Measurements from ENCODE around the gene CRISPLD2.

Gene CRISPLD2

GRCh38 chr16:84780063-84780462 lies 39.7 kb upstream of the CRISPLD2 start:
- H3K4me3 ChIP-seq (replicated peaks; ENCODE audit: low read depth, low read length): no peak overlapping the region
- no peak for DNase-seq (ENCODE audit: extremely low read depth, low read depth)
- TF ChIP-seq CTCF (IDR thresholded peaks at IDR 0.05; ENCODE audit: low read depth, low read length, missing control alignments): no peak

- no peak for DNase-seq (ENCODE audit: extremely low read depth, low read depth)
- H3K4me3 ChIP-seq (replicated peaks; ENCODE audit: low read depth, low read length): no peak overlapping the region
- no peak for TF ChIP-seq CTCF (IDR thresholded peaks at IDR 0.05; ENCODE audit: low read depth, low read length, missing control alignments)
Observed at GRCh38 chr16:84780544-84781376, 39.0 kb upstream of the CRISPLD2 start.

DNA sequence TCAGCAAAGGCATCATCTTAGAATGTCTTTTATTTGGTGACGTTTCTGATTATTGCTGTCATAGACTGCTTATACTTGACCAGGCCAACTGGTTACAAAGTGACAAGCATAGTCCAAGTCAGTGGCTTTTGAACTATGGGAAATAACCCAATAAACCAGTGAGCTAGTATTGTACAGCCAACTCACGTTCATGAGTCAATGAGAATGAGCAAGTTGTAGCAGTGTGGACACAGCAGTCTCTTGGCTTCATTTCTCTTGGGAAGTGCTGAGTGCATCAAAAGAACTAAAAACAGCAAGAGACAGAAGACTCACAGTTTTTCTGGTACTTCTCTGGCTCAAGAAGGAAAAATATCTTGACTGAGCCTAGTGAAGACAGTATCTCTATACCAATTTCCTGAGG lies 36.9 kb upstream of the CRISPLD2 start:
- no peak overlapping the region for H3K4me3 ChIP-seq (replicated peaks; ENCODE audit: low read depth, low read length)
- DNase-seq (ENCODE audit: extremely low read depth, low read depth): no peak
- TF ChIP-seq CTCF (IDR thresholded peaks at IDR 0.05; ENCODE audit: low read depth, low read length, missing control alignments): no peak

- TF ChIP-seq CTCF (IDR thresholded peaks at IDR 0.05; ENCODE audit: low read depth, low read length, missing control alignments): no peak
- no peak for DNase-seq (ENCODE audit: extremely low read depth, low read depth)
- H3K4me3 ChIP-seq (replicated peaks; ENCODE audit: low read depth, low read length): no peak overlapping the region
Observed at GRCh38 chr16:84785843-84786581, 33.8 kb upstream of the CRISPLD2 start.

DNA sequence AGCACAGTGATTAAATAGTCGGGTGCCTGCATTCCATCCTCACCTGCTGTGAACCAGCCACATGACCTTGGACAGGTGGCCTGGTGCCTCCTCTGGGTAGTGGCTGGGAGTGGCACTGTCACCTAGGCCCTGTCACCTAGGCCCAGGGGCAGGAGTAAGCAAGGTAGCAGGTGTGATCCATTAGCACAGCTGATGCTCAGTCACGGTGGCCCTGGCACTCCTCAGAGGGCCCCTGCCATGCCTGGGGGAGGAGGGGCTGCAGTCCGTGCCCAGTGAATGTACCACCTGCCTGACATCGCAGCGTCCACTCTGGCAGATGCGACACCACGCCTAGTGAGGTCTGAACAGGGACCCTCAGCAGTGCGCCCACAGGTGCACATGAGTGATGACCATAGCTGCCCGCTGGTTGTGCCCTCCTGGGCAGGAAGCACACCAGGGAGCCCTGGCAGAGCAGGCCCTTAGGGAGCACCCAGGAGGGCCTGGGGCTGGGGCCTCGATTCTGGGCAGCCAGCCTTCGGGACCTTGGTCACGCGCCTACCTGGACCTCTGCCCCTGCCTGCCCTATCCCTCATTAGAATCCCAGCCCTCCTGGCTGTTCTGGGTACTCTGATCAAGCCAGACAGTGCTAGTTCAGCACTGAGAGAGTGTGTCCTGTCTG lies 33.1 kb upstream of the CRISPLD2 start:
- no peak overlapping the region for H3K4me3 ChIP-seq (replicated peaks; ENCODE audit: low read depth, low read length)
- no peak for DNase-seq (ENCODE audit: extremely low read depth, low read depth)
- no peak for TF ChIP-seq CTCF (IDR thresholded peaks at IDR 0.05; ENCODE audit: low read depth, low read length, missing control alignments)

DNA sequence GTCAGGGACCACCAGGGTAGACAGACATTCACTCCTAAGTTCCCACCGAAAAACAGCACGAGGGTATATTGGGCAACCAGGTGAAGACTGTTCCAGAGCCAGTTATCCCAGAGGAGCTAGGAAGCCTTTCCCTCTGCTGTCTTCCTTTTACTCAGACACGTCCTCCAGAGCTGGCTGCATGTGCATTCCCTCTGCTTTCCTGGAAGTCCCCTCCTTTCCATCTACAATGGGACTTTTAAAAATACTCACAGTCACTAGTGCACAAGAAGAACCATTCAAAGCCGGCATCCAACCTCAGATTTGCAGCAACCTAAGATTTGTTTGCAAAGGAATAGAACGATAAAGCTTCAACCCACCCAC lies 32.5 kb upstream of the CRISPLD2 start:
- DNase-seq (ENCODE audit: extremely low read depth, low read depth): no peak
- TF ChIP-seq CTCF (IDR thresholded peaks at IDR 0.05; ENCODE audit: low read depth, low read length, missing control alignments): no peak
- no peak overlapping the region for H3K4me3 ChIP-seq (replicated peaks; ENCODE audit: low read depth, low read length)
